B cell (primary cell): ENCODE measurements around the gene GALM. TPM values are rescaled to one million over a fixed set of nuclear protein-coding genes. Genes with fewer than 3 reads are reported as not detected.
"Not testable (repeated sequence)": the region's sequence is repeated elsewhere in the genome, so short reads cannot be mapped to it uniquely, and the experiment has no call there.

Experiments
- ATAC-seq: fragments of 200-7000 bp; cut with Tn5 transposase; one replicate; pipeline ENCODE4 v1.10.0; 2021; ENCODE audit warnings: low read depth, mild to moderate bottlenecking, moderate number of reproducible peaks, moderate library complexity
- CTCF ChIA-PET: fragments of 350-600 bp; sonication (Branson Sonifier 250); formaldehyde crosslinking; loops from one replicate; lab custom pipeline; 2021; ENCODE audit warnings: antibody characterized with exemption, inconsistent platforms; lab: Charles Lee
- POLR2A ChIA-PET: fragments of 350-600 bp; sonication (Branson Sonifier 250); formaldehyde crosslinking; loops from one replicate; lab custom pipeline; 2021; ENCODE audit warnings: antibody characterized with exemption; lab: Charles Lee
- DNase-seq: peaks from one replicate; pipeline ENCODE4 v3.0.0; 2013
- H2AFZ ChIP-seq: 2 replicates; pipeline ENCODE4 v1.6.1; 2012; ENCODE audit warnings: mild to moderate bottlenecking, low read depth, low read length; ENCODE audit not compliant: insufficient read depth, poor library complexity, severe bottlenecking
- H3K27ac ChIP-seq, 2 donors: 1 replicate in 1 of 2; 2 replicates in 1 of 2; pipeline ENCODE4 v1.5.1; 2012 to 2013; ENCODE audit warnings: low read length in 2 of 2, mild to moderate bottlenecking in 2 of 2, moderate library complexity in 1 of 2
- H3K27me3 ChIP-seq, 4 experiments: fragments of 200-600 bp in 1 of 4; sonication (generic) in 1 of 4; replicated peaks in 1 of 4; 1 replicate in 2 of 4; 2 replicates in 2 of 4; pipeline versions ENCODE4 v1.6.1 to v1.7.0; 2013 to 2016; ENCODE audit warnings: low read length in 3 of 4, mild to moderate bottlenecking in 2 of 4, mixed read lengths in 1 of 4, moderate library complexity in 1 of 4; ENCODE audit not compliant: insufficient read depth in 4 of 4, control insufficient read depth in 3 of 4; ENCODE audit errors: control extremely low read depth in 1 of 4
- H3K36me3 ChIP-seq, 2 experiments: replicated peaks in 1 of 2; 1 replicate in 1 of 2; 2 replicates in 1 of 2; pipeline versions ENCODE4 v1.6.1 to v1.7.1; 2013; ENCODE audit warnings: low read length in 1 of 2; ENCODE audit not compliant: insufficient read depth in 2 of 2, control insufficient read depth in 1 of 2; ENCODE audit errors: control extremely low read depth in 1 of 2, extremely low read depth in 1 of 2
- H3K4me1 ChIP-seq, 2 donors: fragments of 200-600 bp in 1 of 2; sonication (generic) in 1 of 2; 1 replicate in 1 of 2; 2 replicates in 1 of 2; pipeline versions ENCODE4 v1.5.1 to v1.6.1; 2013 to 2017; ENCODE audit warnings: low read length in 2 of 2; ENCODE audit not compliant: control insufficient read depth in 2 of 2, insufficient read depth in 2 of 2
- H3K4me2 ChIP-seq: replicated peaks from 2 replicates; pipeline ENCODE3; 2012; ENCODE audit warnings: mild to moderate bottlenecking, low read depth, low read length; ENCODE audit not compliant: poor library complexity, severe bottlenecking
- H3K4me3 ChIP-seq, 5 experiments: fragments of 200-600 bp in 1 of 5; sonication (generic) in 1 of 5; 1 replicate in 3 of 5; 2 replicates in 2 of 5; pipeline versions ENCODE4 v1.5.1 to v1.7.0; 2011 to 2016; ENCODE audit warnings: low read length in 4 of 5, mild to moderate bottlenecking in 4 of 5, low read depth in 2 of 5, control low read depth in 1 of 5, moderate library complexity in 1 of 5; ENCODE audit not compliant: insufficient read depth in 1 of 5; ENCODE audit errors: control extremely low read depth in 1 of 5, extremely low read depth in 1 of 5
- H3K79me2 ChIP-seq: fragments of 200-600 bp; sonication (generic); one replicate; pipeline ENCODE4 v1.6.0; 2016; ENCODE audit warnings: low read length; ENCODE audit not compliant: control insufficient read depth, insufficient read depth
- H3K9ac ChIP-seq: fragments of 200-600 bp; sonication (generic); 2 replicates; pipeline ENCODE4 v1.6.1; 2017; ENCODE audit warnings: mild to moderate bottlenecking, low read length, moderate library complexity
- H3K9me3 ChIP-seq, 3 donors: one replicate each; pipeline versions ENCODE4 v1.6.1 to v1.7.1; 2013; ENCODE audit warnings: low read length in 2 of 3; ENCODE audit not compliant: control insufficient read depth in 2 of 3, insufficient read depth in 1 of 3; ENCODE audit errors: control extremely low read depth in 1 of 3
- H4K20me1 ChIP-seq: 2 replicates; pipeline ENCODE4 v1.6.0; 2012; ENCODE audit warnings: mild to moderate bottlenecking, low read length; ENCODE audit not compliant: insufficient read depth, control insufficient read depth, poor library complexity, severe bottlenecking
- H3K27ac Mint-ChIP-seq: one replicate; pipeline ENCODE4 v1.8.0; 2021; ENCODE audit warnings: mixed read lengths
- H3K27me3 Mint-ChIP-seq: one replicate; pipeline ENCODE4 v1.8.0; 2021; ENCODE audit warnings: mixed read lengths
- H3K4me1 Mint-ChIP-seq: one replicate; pipeline ENCODE4 v1.8.0; 2021; ENCODE audit warnings: mixed read lengths
- H3K4me3 Mint-ChIP-seq: one replicate; pipeline ENCODE4 v1.8.0; 2021; ENCODE audit warnings: mixed read lengths
- H3K9me3 Mint-ChIP-seq: one replicate; pipeline ENCODE4 v1.8.0; 2022; ENCODE audit warnings: mixed read lengths; ENCODE audit not compliant: insufficient read depth
- CTCF ChIP-seq: fragments of 200-600 bp; IDR thresholded peaks from one replicate; pipeline ENCODE4 v1.8.0; 2022; ENCODE audit warnings: antibody characterized with exemption, mild to moderate bottlenecking
- EZH2 ChIP-seq: IDR thresholded peaks from 2 replicates; pipeline ENCODE4 v1.6.1; 2012; ENCODE audit warnings: borderline replicate concordance, low read depth, mild to moderate bottlenecking, moderate library complexity, low read length; ENCODE audit not compliant: insufficient read depth, poor library complexity, severe bottlenecking
- WGBS: methylation state at CpG from one replicate; pipeline ENCODE4 v1.1.5; 2013; ENCODE audit warnings: missing lambda C conversion rate; ENCODE audit not compliant: insufficient coverage; 5-methylcytosine and 5-hydroxymethylcytosine counted together
- intact Hi-C: fragments of 100-400 bp; cut with micrococcal nuclease; formaldehyde crosslinking; loops from one replicate; pipeline ENCODE4 v1.10.0; 2022
- polyA plus RNA-seq: library from polyadenylated mRNA; depleted of rRNA; stranded (reverse); fragments of >200 nt; gene quantifications from 2 replicates; pipeline ENCODE4 v1.2.3, GENCODE V29; 2012
- total RNA-seq, 2 donors: library from RNA; stranded (reverse); fragments of 120-200 nt in 1 of 2; gene quantifications; 1 replicate in 1 of 2; 2 replicates in 1 of 2; pipeline versions ENCODE4 v1.2.3 to v1.2.4, GENCODE V29; 2013 to 2022

The GALM gene
- total and polyA plus RNA-seq, 2 donors (not counting 1 experiment from before 2014, with no cell fraction given) = 5.1 to 9.7 TPM

DNA sequence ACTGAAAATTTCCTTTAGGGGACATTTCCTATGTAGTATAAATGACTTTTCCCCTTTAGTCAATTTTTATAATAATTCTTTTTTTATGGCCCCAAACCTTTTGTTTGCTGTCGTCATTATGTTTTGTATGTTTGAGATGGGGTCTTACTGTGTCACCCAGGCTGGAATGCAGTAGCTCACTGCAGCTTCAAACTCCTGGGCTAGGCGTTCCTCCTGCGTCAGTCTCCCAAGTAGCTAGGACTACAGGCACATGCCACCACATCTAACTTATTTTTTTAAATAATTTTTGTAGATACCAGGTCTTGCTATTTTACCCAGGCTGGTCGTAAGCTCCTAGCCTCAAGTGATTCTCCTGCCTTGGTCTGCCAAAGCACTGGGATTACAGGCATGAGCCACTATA is 30.8 kb upstream of the GALM start:
- H3K9me3 Mint-ChIP-seq = no peaks in the 10 kb centered on the region
- H3K27me3 Mint-ChIP-seq = peaks cover 21% of the 10 kb centered on the region
- Histone ChIP-seq H3K9me3 (peaks cover 0 to 2% (median 0%) of the 10 kb centered on the region in 3 donors), H3K27me3 (peaks cover 0 to 3% (median 0%) of the 10 kb centered on the region in 4 experiments), H4K20me1 (no peaks in the 10 kb centered on the region), H3K4me1 (peaks cover 3 to 8% of the 10 kb centered on the region in 2 donors), H3K9ac (no peak overlapping the region), H3K4me3 (no peak overlapping the region), H3K4me2 (no peak overlapping the region), H3K27ac (no peak overlapping the region), H2AFZ (no peak overlapping the region), H3K79me2 (no peaks in the 10 kb centered on the region), H3K36me3 (no peaks in the 10 kb centered on the region)
- ChIA-PET POLR2A (no interaction called here), CTCF (interaction anchor here (1.1 kb wide), 1 partner anchor 31 kb away, joined by 3 read pairs; no protein-coding TSS in a partner anchor)
- no peak for DNase-seq
- TF ChIP-seq EZH2 (no peak), CTCF (no peak)
- H3K4me3 Mint-ChIP-seq = no peak overlapping the region
- H3K4me1 Mint-ChIP-seq = peaks cover 12% of the 10 kb centered on the region
- H3K27ac Mint-ChIP-seq = no peak overlapping the region
- intact Hi-C loops = no loop called here
- no peak for ATAC-seq
- WGBS = no CpG with 5 or more reads among the region's 4 CpGs

DNA sequence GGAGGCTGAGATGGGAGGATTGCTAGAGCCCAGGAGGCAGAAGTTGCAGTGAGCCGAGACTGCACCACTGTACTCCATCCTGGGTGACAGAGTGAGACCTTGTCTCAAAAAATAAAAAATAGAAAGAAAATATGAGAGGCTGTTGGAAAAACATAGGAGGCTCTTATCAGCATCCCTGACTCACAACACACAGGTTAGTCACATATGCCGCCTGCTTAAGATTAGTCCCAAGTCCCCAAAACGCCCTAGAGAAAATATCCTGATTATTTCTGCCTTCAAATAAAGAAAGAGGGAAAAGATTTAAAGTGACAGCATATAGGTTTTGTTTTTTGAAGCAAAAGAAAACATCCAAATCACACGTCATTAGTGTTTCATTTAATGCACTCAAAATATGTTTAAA is 29.8 kb upstream of the GALM start:
- intact Hi-C loops = no loop called here
- CTCF ChIA-PET = no interaction called here
- Histone ChIP-seq H3K36me3 (no peaks in the 10 kb centered on the region), H4K20me1 (no peaks in the 10 kb centered on the region), H3K27me3 (peaks cover 0 to 2% (median 0%) of the 10 kb centered on the region in 4 experiments), H3K4me2 (no peak overlapping the region), H2AFZ (no peak overlapping the region), H3K27ac (no peak overlapping the region), H3K4me3 (no peak overlapping the region), H3K9me3 (no peaks in the 10 kb centered on the region), H3K9ac (no peak overlapping the region), H3K4me1 (peaks cover 3 to 8% of the 10 kb centered on the region in 2 donors), H3K79me2 (no peaks in the 10 kb centered on the region)
- no peak for ATAC-seq
- no peak for DNase-seq
- peaks cover 15% of the 10 kb centered on the region for H3K27me3 Mint-ChIP-seq
- POLR2A ChIA-PET = no interaction called here
- H3K4me3 Mint-ChIP-seq = no peak overlapping the region
- WGBS = no CpG with 5 or more reads among the region's 4 CpGs
- H3K9me3 Mint-ChIP-seq = no peaks in the 10 kb centered on the region
- no peak for TF ChIP-seq EZH2
- no peak for TF ChIP-seq CTCF
- H3K4me1 Mint-ChIP-seq = peaks cover 12% of the 10 kb centered on the region
- H3K27ac Mint-ChIP-seq = no peak overlapping the region

- H3K9ac ChIP-seq, H3K36me3 ChIP-seq, H3K4me1 ChIP-seq, H3K4me2 ChIP-seq, intact Hi-C loops, H3K4me3 Mint-ChIP-seq, H3K4me1 Mint-ChIP-seq, H4K20me1 ChIP-seq, H3K27ac ChIP-seq, POLR2A ChIA-PET, H3K9me3 Mint-ChIP-seq, ATAC-seq, H3K4me3 ChIP-seq, H3K79me2 ChIP-seq, CTCF ChIA-PET, H3K27me3 Mint-ChIP-seq, H3K9me3 ChIP-seq, DNase-seq, H2AFZ ChIP-seq, H3K27me3 ChIP-seq, H3K27ac Mint-ChIP-seq: not testable (repeated sequence)
- 93% methylated on average over 13 of the region's 14 CpGs for WGBS
Measured at GRCh38 chr2:38642373-38643017, 23.4 kb upstream of the GALM start.
